GM19023 (cell line): ENCODE results near the gene EXD3.

ENCODE experiments used
- ATAC-seq: cut with Tn5 transposase; IDR thresholded peaks from one replicate; pipeline ENCODE4 v1.9.1; 2021; ENCODE audit warnings: mild to moderate bottlenecking, moderate library complexity; ENCODE audit not compliant: unreplicated experiment

EXD3 gene

GRCh38 chr9:137278061-137278701 lies 144.8 kb downstream of the EXD3 start:
- ATAC-seq, result no peak

- ATAC-seq, result peak; percentile 66
Observed at GRCh38 chr9:137277329-137278041, 145.5 kb downstream of the EXD3 start, which contains the start of gene TOR4A. Gene TOR4A, plus strand, starts transcription at chr9:137277726. Its CDS starts 964 bp downstream, at chr9:137278690.

- no peak for ATAC-seq
Observed at GRCh38 chr9:137276473-137277328, 146.3 kb downstream of the EXD3 start.

- ATAC-seq, result no peak
Observed at GRCh38 chr9:137275588-137276472, 147.1 kb downstream of the EXD3 start.

GRCh38 chr9:137275203-137275587 lies 147.8 kb downstream of the EXD3 start:
- no peak for ATAC-seq

GRCh38 chr9:137273611-137274320 lies 149.2 kb downstream of the EXD3 start:
- ATAC-seq, result no peak

- ATAC-seq, result no peak
Observed at GRCh38 chr9:137273095-137273490, 149.9 kb downstream of the EXD3 start.

- ATAC-seq, result no peak
Observed at GRCh38 chr9:137272241-137273094, 150.5 kb downstream of the EXD3 start.

- no peak for ATAC-seq
Observed at GRCh38 chr9:137271696-137272076, 151.3 kb downstream of the EXD3 start.

- ATAC-seq, result no peak
Observed at GRCh38 chr9:137270929-137271695, 151.8 kb downstream of the EXD3 start.

- no peak for ATAC-seq
Observed at GRCh38 chr9:137269231-137269772, 153.7 kb downstream of the EXD3 start.

GRCh38 chr9:137268538-137269201 lies 154.3 kb downstream of the EXD3 start:
- no peak for ATAC-seq

GRCh38 chr9:137267933-137268355 lies 155.0 kb downstream of the EXD3 start:
- ATAC-seq, result no peak

- ATAC-seq, result no peak
Observed at GRCh38 chr9:137266585-137267453, 156.1 kb downstream of the EXD3 start.

- ATAC-seq, result no peak
Observed at GRCh38 chr9:137266162-137266527, 156.8 kb downstream of the EXD3 start.

- no peak for ATAC-seq
Observed at GRCh38 chr9:137265496-137266161, 157.3 kb downstream of the EXD3 start.
